DMS53 (cell line): Measurements from ENCODE around the gene ANKS1B.

Experiments
- DNase-seq: peaks from one replicate; lab custom pipeline; 2025; lab: John Stamatoyannopoulos, UW

Gene ANKS1B

GRCh38 chr12:99192489-99192888, 792.2 kb downstream of the ANKS1B start:
- DNase-seq, result no peak

GRCh38 chr12:99176871-99177270, 807.9 kb downstream of the ANKS1B start:
- no peak for DNase-seq

- no peak for DNase-seq
These were observed 814.3 kb downstream of the ANKS1B start for GRCh38 chr12:99170461-99170860.

GRCh38 chr12:99170037-99170436, 814.7 kb downstream of the ANKS1B start:
- DNase-seq, result no peak

GRCh38 chr12:99157946-99158345, 826.8 kb downstream of the ANKS1B start:
- no peak for DNase-seq

GRCh38 chr12:99154983-99155336, 829.8 kb downstream of the ANKS1B start:
- no peak for DNase-seq

GRCh38 chr12:99154216-99154982, 830.3 kb downstream of the ANKS1B start:
- no peak for DNase-seq

GRCh38 chr12:99153293-99153692, 831.4 kb downstream of the ANKS1B start:
- DNase-seq, result no peak

- no peak for DNase-seq
These were observed 832.4 kb downstream of the ANKS1B start for GRCh38 chr12:99152337-99152736.

GRCh38 chr12:99151744-99152143, 833.0 kb downstream of the ANKS1B start:
- DNase-seq, result peak; percentile 14

GRCh38 chr12:99147130-99147529, 837.6 kb downstream of the ANKS1B start:
- no peak for DNase-seq

GRCh38 chr12:99146730-99147129, 838.0 kb downstream of the ANKS1B start:
- DNase-seq, result no peak

- no peak for DNase-seq
These were observed 838.6 kb downstream of the ANKS1B start for GRCh38 chr12:99146185-99146584.

GRCh38 chr12:99142651-99143050, 842.1 kb downstream of the ANKS1B start:
- peak; percentile 20 for DNase-seq

- no peak for DNase-seq
These were observed 844.6 kb downstream of the ANKS1B start for GRCh38 chr12:99140017-99140720.

GRCh38 chr12:99138393-99138792, 846.3 kb downstream of the ANKS1B start:
- DNase-seq, result no peak

- DNase-seq, result no peak
These were observed 847.4 kb downstream of the ANKS1B start for GRCh38 chr12:99137124-99137855.

- DNase-seq, result no peak
These were observed 848.2 kb downstream of the ANKS1B start for GRCh38 chr12:99136516-99136915.

GRCh38 chr12:99135376-99135775, 849.4 kb downstream of the ANKS1B start:
- DNase-seq, result no peak

- DNase-seq, result no peak
These were observed 851.3 kb downstream of the ANKS1B start for GRCh38 chr12:99133401-99133800.

- DNase-seq, result peak; percentile 16
These were observed 853.0 kb downstream of the ANKS1B start for GRCh38 chr12:99131751-99132199.

GRCh38 chr12:99130808-99131553, 853.8 kb downstream of the ANKS1B start:
- no peak for DNase-seq
